Glomerular visceral epithelial cell (primary cell): Measurements from ENCODE around the gene PLK4.
"Not testable (repeated sequence)": the region's sequence is repeated elsewhere in the genome, so short reads cannot be mapped to it uniquely, and the experiment has no call there.

Source experiments
- DNase-seq: peaks from one replicate; pipeline ENCODE4 v3.0.0-alpha.2; 2016; ENCODE audit errors: extremely low spot score

The PLK4 gene

GRCh38 chr4:127880763-127881562 lies at the start of gene PLK4:
Gene PLK4 (plus strand): TSS chr4:127880893. CDS start chr4:127881135, 242 bp downstream.
- DNase-seq, result peak; percentile 98

DNA sequence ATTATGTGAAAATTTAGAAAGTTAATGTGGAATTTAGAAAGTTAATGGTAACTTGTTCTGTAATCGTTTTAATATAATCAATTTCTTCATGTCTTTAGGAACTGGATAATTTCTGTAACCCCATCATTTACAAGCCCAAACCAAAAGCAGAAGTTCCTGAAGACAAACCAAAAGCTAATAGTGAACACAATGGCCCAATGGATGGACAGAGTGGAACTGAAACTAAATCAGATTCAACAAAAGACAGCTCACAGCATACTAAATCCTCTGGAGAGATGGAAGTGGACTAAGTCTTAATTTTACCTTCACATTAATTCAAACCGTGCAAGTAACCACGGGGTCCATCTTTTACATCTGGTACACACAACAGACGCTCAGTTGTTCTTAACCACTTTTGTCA lies 48.1 kb upstream of the PLK4 start:
- no peak for DNase-seq

DNA sequence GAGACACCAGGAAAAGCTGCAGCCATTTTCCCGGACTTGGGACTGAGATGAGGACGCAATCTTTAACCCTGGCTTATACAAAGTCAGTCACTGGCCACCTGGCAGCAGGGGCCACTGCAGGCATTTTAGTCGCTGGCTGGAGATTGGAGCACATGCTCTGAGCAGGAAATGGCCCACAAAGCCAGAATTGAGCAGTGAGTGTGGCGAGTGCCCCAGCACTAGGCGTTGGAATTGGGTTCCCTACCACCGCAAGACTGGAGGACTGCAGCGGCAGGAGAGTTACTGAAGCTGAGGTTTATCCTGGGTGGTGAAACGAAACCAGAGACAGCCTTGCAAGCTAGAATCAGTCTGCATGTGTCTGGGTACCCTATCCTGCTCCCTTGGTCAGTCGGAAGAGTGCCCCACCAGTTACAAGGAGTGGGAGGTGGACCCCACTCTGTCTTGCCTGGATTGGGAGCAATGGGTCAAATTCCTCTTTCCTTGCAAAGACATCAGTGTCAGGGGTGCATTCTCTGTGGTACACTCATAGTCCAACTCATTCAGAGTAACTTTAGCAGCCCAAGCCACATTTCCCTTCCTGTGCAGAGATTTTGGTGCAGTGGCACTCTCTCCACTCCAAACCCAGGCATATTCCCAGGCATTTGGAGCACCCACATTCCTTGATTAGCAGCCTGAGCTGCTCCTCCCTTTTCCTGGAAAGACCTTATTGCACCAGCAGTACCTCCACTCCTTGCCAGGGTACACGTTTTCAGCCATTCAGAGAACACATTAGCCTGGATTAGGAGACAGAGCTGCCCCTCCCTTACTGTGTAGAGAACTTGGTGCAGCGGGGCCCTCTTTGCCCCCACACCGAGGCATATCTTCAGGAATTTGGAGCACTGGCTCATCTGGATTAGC lies 36.7 kb upstream of the PLK4 start:
- DNase-seq, result no peak

- no peak for DNase-seq
These were observed 36.0 kb upstream of the PLK4 start for GRCh38 chr4:127844601-127845116.

DNA sequence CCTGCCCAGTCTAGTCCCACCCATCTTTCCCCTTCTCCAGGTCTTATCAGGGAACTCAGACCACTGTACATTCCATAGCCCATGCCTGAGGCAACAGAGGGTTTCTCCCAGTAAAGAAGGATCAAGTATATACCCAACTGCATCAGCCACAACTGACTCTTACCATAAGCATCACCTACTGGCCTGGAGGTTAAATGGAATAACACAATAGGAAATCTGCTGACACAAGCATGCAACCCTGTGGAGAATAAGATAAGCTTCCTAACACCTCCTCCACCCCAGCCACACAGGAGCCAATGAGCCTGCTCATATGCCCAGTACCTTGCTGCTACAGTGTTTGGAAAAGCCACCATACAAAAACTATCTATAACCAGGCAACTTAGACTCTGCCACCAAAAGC lies 34.6 kb upstream of the PLK4 start:
- DNase-seq, result no peak

- no peak for DNase-seq
These were observed 33.9 kb upstream of the PLK4 start for GRCh38 chr4:127846765-127847164.

- no peak for DNase-seq
These were observed 31.0 kb upstream of the PLK4 start for GRCh38 chr4:127849505-127850234.

DNA sequence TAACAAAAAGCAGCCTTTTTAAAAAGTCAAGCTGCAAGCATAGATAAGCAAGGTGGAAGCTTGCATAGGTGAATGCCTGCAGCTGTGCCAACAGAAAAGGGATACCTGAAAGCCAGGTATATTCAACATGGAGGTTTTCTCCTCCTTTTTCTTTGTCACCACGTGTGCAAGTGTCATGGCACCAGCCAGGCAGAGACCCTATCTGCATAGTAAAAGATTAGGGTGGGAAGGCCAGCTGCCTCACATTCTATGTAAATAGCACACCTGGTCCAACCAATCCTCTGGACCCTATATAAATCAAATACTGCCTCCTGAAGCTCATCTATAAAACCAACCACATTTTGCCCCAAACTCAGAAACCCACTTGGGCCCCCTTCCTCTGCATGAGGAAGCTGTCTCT lies 28.0 kb upstream of the PLK4 start:
- no peak for DNase-seq

DNA sequence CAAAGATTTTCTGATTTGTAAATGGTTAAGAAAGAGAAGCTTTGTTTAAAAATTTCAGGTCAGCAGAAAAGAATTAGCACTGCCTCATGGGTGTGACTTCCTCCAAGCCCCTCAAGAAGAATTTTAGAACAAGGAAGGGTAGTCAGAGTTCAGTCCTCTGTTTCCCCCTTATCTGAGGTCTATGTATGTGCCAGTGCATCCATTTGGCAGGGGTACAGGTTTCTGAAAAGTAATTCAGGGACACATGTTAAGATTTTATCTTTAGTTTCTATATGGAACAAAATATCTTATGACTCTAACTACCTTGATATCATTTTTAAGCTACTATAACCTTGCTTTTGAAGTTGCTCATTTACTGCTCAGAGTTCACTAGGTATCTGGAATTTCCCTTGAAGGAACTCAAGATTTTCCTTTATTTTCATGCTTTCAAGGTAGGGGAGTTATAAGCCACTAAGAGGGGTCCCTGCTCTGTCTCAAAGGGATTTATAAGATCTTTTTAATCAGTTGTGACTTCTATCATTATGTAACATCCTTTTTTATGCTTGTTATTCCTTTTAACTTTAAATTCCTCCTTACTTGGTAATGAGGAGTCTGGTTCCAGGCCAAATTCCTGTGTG lies 24.4 kb upstream of the PLK4 start:
- no peak for DNase-seq

DNA sequence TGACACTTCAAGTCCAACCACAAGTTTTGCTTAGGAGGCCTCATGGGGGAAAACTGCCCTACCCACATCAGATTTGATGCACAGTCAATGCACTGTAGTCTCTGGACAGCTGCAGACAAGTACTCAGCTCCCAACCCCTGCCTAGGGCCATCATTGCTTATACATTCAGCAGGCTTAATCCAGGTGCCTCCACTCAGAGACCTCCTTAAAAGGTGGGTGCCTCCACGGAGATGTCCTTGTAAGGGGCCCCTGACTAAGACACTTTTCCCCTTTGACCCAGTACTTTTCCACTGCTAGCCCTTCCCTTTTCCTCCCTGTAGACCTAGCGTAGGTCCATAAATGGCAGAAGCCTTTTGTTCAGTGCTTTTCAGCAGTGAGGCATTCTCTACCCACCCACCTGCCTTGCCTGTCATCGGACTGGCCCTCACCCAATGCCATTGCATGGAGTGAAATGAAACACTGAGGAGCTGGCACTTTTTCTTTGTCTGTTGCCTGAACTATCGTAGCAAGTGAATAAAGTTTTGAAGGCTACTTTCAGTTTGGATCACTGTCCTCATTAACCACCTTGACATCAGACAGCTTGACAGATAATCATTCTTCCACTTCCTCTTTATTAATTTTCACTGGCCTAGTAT lies 23.8 kb upstream of the PLK4 start:
- DNase-seq, result peak; percentile 84

GRCh38 chr4:127857641-127858040 lies 23.1 kb upstream of the PLK4 start:
- DNase-seq, result no peak

DNA sequence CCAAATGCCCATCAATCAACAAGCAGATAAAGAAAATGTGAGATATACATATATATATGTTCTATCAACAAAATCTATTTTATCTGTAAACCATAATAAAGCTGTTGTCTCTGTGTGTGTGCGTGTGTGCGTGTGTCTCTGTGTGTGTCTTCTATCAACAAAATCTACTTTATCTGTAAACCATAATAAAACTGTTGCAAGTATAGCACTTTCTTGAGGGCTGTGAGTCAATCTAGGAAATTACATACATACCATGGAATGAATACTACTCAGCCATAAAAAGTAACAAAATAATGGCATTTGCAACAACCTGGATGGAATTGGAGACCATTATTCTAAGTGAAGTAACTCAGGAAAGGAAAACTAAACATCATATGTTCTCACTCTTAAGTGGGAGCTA lies 12.5 kb upstream of the PLK4 start:
- DNase-seq, result no peak

DNA sequence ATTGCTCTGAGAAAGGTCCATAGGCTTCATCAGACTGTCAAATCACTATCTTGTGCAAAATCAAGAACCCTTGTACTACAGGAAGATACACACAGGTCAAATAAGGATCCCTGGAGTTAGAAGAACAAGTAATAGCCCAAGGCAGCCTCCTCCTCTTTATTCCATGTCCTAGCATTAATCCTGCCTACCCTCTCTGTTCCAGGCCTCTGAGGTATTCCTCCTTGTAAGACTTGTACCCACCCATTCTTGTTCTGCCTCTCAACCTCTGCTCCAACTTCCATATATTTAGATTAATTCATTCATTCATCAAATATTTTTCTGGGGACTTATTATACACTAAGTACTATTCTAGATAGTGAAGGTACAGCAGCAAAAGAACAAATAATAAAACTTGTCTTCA lies 10.4 kb upstream of the PLK4 start:
- no peak for DNase-seq

- peak; percentile 26 for DNase-seq
These were observed 10.0 kb upstream of the PLK4 start for GRCh38 chr4:127870688-127871087.

DNA sequence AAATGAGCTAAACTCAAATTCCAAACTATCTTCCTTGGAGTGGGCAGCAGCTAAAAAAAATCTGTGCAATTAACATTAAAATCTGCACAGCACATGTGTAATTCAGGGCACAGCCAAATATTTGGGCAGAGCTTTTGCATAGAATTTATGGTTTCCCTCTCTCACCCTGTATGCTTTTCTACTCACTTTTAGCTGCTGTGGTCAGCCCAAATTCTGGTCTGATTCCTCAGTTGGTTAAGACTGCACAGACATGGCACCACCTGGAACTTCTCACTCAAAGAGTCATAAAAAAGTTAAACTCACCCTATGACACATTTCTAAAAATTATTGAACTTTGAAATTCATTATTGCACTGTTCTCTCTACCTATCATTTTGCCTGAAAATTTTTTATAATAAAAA lies 4.9 kb upstream of the PLK4 start:
- no peak for DNase-seq

GRCh38 chr4:127881563-127881864 lies 821 bp downstream of the PLK4 start:
- no peak for DNase-seq

GRCh38 chr4:127888559-127888958 lies 7.9 kb downstream of the PLK4 start:
- DNase-seq, result no peak

GRCh38 chr4:127889903-127890302 lies 9.2 kb downstream of the PLK4 start:
- DNase-seq, result no peak

GRCh38 chr4:127896069-127896468 lies 15.4 kb downstream of the PLK4 start:
- DNase-seq, result no peak

GRCh38 chr4:127896528-127896927 lies 15.8 kb downstream of the PLK4 start:
- no peak for DNase-seq

GRCh38 chr4:127899682-127900081 lies 19.0 kb downstream of the PLK4 start:
- not testable (repeated sequence) for DNase-seq
